Urinary bladder (tissue), 4 donors: Measurements from ENCODE around the gene NRCAM. TPM values are rescaled to one million over a fixed set of nuclear protein-coding genes. Genes with fewer than 3 reads are reported as not detected.
"Not testable (repeated sequence)": the region's sequence is repeated elsewhere in the genome, so short reads cannot be mapped to it uniquely, and the experiment has no call there.

Experiments
- DNase-seq: peaks from one replicate; pipeline ENCODE4 v3.0.0-alpha.2; 2015; ENCODE audit errors: extremely low spot score
- H3K27ac ChIP-seq: one replicate; pipeline ENCODE4 v1.5.1; 2013; ENCODE audit warnings: low read depth, mild to moderate bottlenecking, moderate library complexity
- H3K36me3 ChIP-seq: one replicate; pipeline ENCODE4 v1.6.1; 2013; ENCODE audit warnings: mild to moderate bottlenecking, moderate library complexity; ENCODE audit not compliant: insufficient read depth
- H3K4me1 ChIP-seq: one replicate; pipeline ENCODE4 v1.6.1; 2013; ENCODE audit warnings: mild to moderate bottlenecking, moderate library complexity; ENCODE audit not compliant: insufficient read depth
- H3K4me3 ChIP-seq: one replicate; pipeline ENCODE4 v1.5.1; 2013; ENCODE audit warnings: low read depth, low read length
- WGBS: extraction: QIAGEN DNeasy Blood & Tissue Kit; methylation state at CpG from one replicate; pipeline ENCODE4 v1.1.7; 2013; 5-methylcytosine and 5-hydroxymethylcytosine counted together
- polyA plus RNA-seq: library from polyadenylated mRNA; stranded (reverse); fragments of 200-250 nt; gene quantifications from one replicate; pipeline ENCODE4 v1.2.3, GENCODE V29; 2013
- total RNA-seq: library from RNA; depleted of rRNA; stranded (reverse); fragments of >200 nt; gene quantifications from one replicate; pipeline ENCODE4 v1.2.3, GENCODE V29; 2014
- donor health status: healthy with polysubstance abuse.
- donor health status: healthy.

NRCAM gene
- total and polyA plus RNA-seq, 2 donors = 2.0 to 9.7 TPM

- no peak overlapping the region for H3K4me3 ChIP-seq
- DNase-seq = no peak
- no peaks in the 10 kb centered on the region for H3K4me1 ChIP-seq
- H3K27ac ChIP-seq = no peak overlapping the region
- no peaks in the 10 kb centered on the region for H3K36me3 ChIP-seq
Measured at GRCh38 chr7:108351729-108352131, 104.5 kb downstream of the NRCAM start.

- Histone ChIP-seq H3K4me3 (no peak overlapping the region), H3K36me3 (no peaks in the 10 kb centered on the region), H3K27ac (no peak overlapping the region), H3K4me1 (no peaks in the 10 kb centered on the region)
- DNase-seq = no peak
- 96% methylated on average over 3 of the region's 3 CpGs for WGBS
Measured at GRCh38 chr7:108348913-108349312, 107.3 kb downstream of the NRCAM start.

GRCh38 chr7:108347616-108348015 lies 108.6 kb downstream of the NRCAM start:
- Histone ChIP-seq H3K27ac (no peak overlapping the region), H3K36me3 (no peaks in the 10 kb centered on the region), H3K4me1 (no peaks in the 10 kb centered on the region), H3K4me3 (no peak overlapping the region)
- WGBS = 18% methylated on average over 2 of the region's 2 CpGs
- DNase-seq = no peak

- 75% methylated on average over 9 of the region's 9 CpGs for WGBS
- H3K4me3 ChIP-seq = no peak overlapping the region
- no peaks in the 10 kb centered on the region for H3K36me3 ChIP-seq
- DNase-seq = no peak
- H3K27ac ChIP-seq = no peak overlapping the region
- H3K4me1 ChIP-seq = no peaks in the 10 kb centered on the region
Measured at GRCh38 chr7:108345710-108346336, 110.4 kb downstream of the NRCAM start.

- Histone ChIP-seq H3K27ac (no peak overlapping the region), H3K4me1 (no peaks in the 10 kb centered on the region), H3K36me3 (no peaks in the 10 kb centered on the region), H3K4me3 (no peak overlapping the region)
- no peak for DNase-seq
- WGBS = 69% methylated on average over 9 of the region's 9 CpGs
Measured at GRCh38 chr7:108340856-108341411, 115.3 kb downstream of the NRCAM start.

GRCh38 chr7:108340406-108340805 lies 115.8 kb downstream of the NRCAM start:
- not testable (repeated sequence) for DNase-seq, H3K4me1 ChIP-seq, H3K27ac ChIP-seq, H3K4me3 ChIP-seq, H3K36me3 ChIP-seq
- WGBS = 81% methylated on average over 6 of the region's 6 CpGs

- H3K36me3 ChIP-seq = no peaks in the 10 kb centered on the region
- DNase-seq = no peak
- whole genome bisulfite sequencing = 18% methylated on average over 1 of the region's 1 CpG
Measured at GRCh38 chr7:108335269-108335918, 120.8 kb downstream of the NRCAM start.

GRCh38 chr7:108332937-108333336 lies 123.3 kb downstream of the NRCAM start:
- no peak for DNase-seq
- H3K4me1 ChIP-seq = no peaks in the 10 kb centered on the region
- no peak overlapping the region for H3K27ac ChIP-seq
- no peaks in the 10 kb centered on the region for H3K36me3 ChIP-seq
- WGBS = 53% methylated on average over 3 of the region's 3 CpGs
- no peak overlapping the region for H3K4me3 ChIP-seq

More at GRCh38 chr7:108335269-108335918, 120.8 kb downstream of the NRCAM start:
- Histone ChIP-seq H3K27ac (no peak overlapping the region), H3K4me1 (no peaks in the 10 kb centered on the region), H3K4me3 (no peak overlapping the region)

GRCh38 chr7:108331971-108332370 lies 124.3 kb downstream of the NRCAM start:
- Histone ChIP-seq H3K4me3 (no peak overlapping the region), H3K36me3 (no peaks in the 10 kb centered on the region), H3K4me1 (no peaks in the 10 kb centered on the region), H3K27ac (no peak overlapping the region)
- no peak for DNase-seq
- 58% methylated on average over 1 of the region's 1 CpG for WGBS

- WGBS = 85% methylated on average over 6 of the region's 6 CpGs
- Histone ChIP-seq H3K4me1 (no peaks in the 10 kb centered on the region), H3K36me3 (no peaks in the 10 kb centered on the region), H3K4me3 (no peak overlapping the region), H3K27ac (no peak overlapping the region)
- DNase-seq = no peak
Measured at GRCh38 chr7:108330227-108330626, 126.0 kb downstream of the NRCAM start.

GRCh38 chr7:108329514-108329913 lies 126.7 kb downstream of the NRCAM start:
- H3K4me1 ChIP-seq = no peaks in the 10 kb centered on the region

GRCh38 chr7:108328174-108328651 lies 128.0 kb downstream of the NRCAM start:
- H3K4me3 ChIP-seq = no peak overlapping the region
- DNase-seq = no peak
- H3K27ac ChIP-seq = no peak overlapping the region
- WGBS = 21% methylated on average over 2 of the region's 2 CpGs
- no peaks in the 10 kb centered on the region for H3K4me1 ChIP-seq
- H3K36me3 ChIP-seq = no peaks in the 10 kb centered on the region

More at GRCh38 chr7:108329514-108329913, 126.7 kb downstream of the NRCAM start:
- H3K4me3 ChIP-seq = no peak overlapping the region
- 83% methylated on average over 2 of the region's 2 CpGs for WGBS
- DNase-seq = no peak
- no peak overlapping the region for H3K27ac ChIP-seq
- H3K36me3 ChIP-seq = no peaks in the 10 kb centered on the region

- DNase-seq = no peak
- Histone ChIP-seq H3K4me1 (no peaks in the 10 kb centered on the region), H3K4me3 (no peak overlapping the region), H3K36me3 (no peaks in the 10 kb centered on the region), H3K27ac (no peak overlapping the region)
Measured at GRCh38 chr7:108327353-108327752, 128.9 kb downstream of the NRCAM start.

- WGBS = 53% methylated on average over 2 of the region's 2 CpGs
- H3K36me3 ChIP-seq = no peaks in the 10 kb centered on the region
- H3K4me1 ChIP-seq = no peaks in the 10 kb centered on the region
- no peak for DNase-seq
- H3K4me3 ChIP-seq = no peak overlapping the region
- H3K27ac ChIP-seq = no peak overlapping the region
Measured at GRCh38 chr7:108326938-108327337, 129.3 kb downstream of the NRCAM start.
